Measurements from ENCODE around the gene ATE1.

DNA sequence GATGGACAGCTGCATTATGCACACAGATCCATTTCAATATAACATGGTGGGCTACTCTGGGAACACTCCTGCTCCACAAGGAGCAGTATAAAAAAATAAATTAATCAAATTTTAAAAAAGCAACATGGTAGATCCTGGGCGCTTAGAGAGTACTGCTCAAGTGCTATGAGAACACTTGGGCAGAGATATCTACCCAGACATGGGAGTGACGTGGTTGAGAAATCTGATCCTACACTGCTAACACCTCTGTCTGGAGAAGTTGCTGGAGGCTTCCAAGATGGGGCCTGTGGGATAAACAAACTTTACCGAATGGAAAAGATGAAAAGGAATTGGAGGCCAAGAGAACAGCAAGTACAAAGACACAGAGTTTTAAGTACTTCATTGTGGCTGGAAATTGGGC lies 38.2 kb upstream of the ATE1 start:
- TF ChIP-seq CTCF (IDR thresholded peaks at IDR 0.05) (no peak), POLR2A (IDR thresholded peaks at IDR 0.05) (no peak), POLR2AphosphoS5 (IDR thresholded peaks at IDR 0.05) (no peak)

All from breast epithelium (tissue), 3 donors.